T47D (cell line): ENCODE results near the gene FAM89B.

Experiments used
- DNase-seq, 2 experiments: peaks; one replicate each; pipeline versions ENCODE4 v3.0.0 to v3.0.0-alpha.2; 2011 to 2012; ENCODE audit warnings: low read depth in 1 of 2, low spot score in 1 of 2
- JUND ChIP-seq: IDR thresholded peaks from 2 replicates; pipeline ENCODE4 v1.6.1; 2012; ENCODE audit warnings: low read depth
- in situ Hi-C: cut with HindIII; loops from 2 replicates; pipeline ENCODE4 v1.10.0; 2016; ENCODE audit warnings: low sequenced_read_pairs, low pct_unique_long_range_greater_than_20kb

The FAM89B gene

GRCh38 chr11:65595543-65596281, 23.4 kb downstream of the FAM89B start, which contains the start of gene KCNK7:
KCNK7 (minus strand) TSS chr11:65595800; CDS start chr11:65595772, 28 bp downstream.
- no peak for TF ChIP-seq JUND
- DNase-seq = no peak
- in situ Hi-C loops = no loop called here

- in situ Hi-C loops = no loop called here
- no peak for TF ChIP-seq JUND
- no peak for DNase-seq
Observed at GRCh38 chr11:65596520-65596919, 24.2 kb downstream of the FAM89B start.

- in situ Hi-C loops = no loop called here
- TF ChIP-seq JUND = no peak
- DNase-seq = no peak
Observed at GRCh38 chr11:65598258-65598699, 25.9 kb downstream of the FAM89B start.

- TF ChIP-seq JUND = no peak
- in situ Hi-C loops = no loop called here
- DNase-seq = no peak
Observed at GRCh38 chr11:65599216-65599954, 27.0 kb downstream of the FAM89B start.

GRCh38 chr11:65599955-65600246, 27.6 kb downstream of the FAM89B start:
- TF ChIP-seq JUND = no peak
- no peak for DNase-seq
- in situ Hi-C loops = no loop called here

- DNase-seq = no peak
- in situ Hi-C loops = no loop called here
- no peak for TF ChIP-seq JUND
Observed at GRCh38 chr11:65604258-65604657, 31.9 kb downstream of the FAM89B start.

- TF ChIP-seq JUND = no peak
- in situ Hi-C loops = no loop called here
- DNase-seq = peak; percentile 91 to 93
Observed at GRCh38 chr11:65606876-65607613, 34.7 kb downstream of the FAM89B start.

GRCh38 chr11:65607614-65608426, 35.5 kb downstream of the FAM89B start:
- DNase-seq = no peak
- no peak for TF ChIP-seq JUND
- in situ Hi-C loops = no loop called here

- in situ Hi-C loops = no loop called here
- TF ChIP-seq JUND = no peak
- no peak for DNase-seq
Observed at GRCh38 chr11:65609229-65609628, 36.9 kb downstream of the FAM89B start.

- in situ Hi-C loops = no loop called here
- TF ChIP-seq JUND = no peak
Observed at GRCh38 chr11:65609665-65610064, 37.3 kb downstream of the FAM89B start.

GRCh38 chr11:65610404-65610803, 38.1 kb downstream of the FAM89B start:
- TF ChIP-seq JUND = no peak
- in situ Hi-C loops = no loop called here
- DNase-seq = no peak

More at GRCh38 chr11:65609665-65610064, 37.3 kb downstream of the FAM89B start:
- DNase-seq = no peak
